Stimulated activated CD4-positive, alpha-beta T cell treated with anti-CD3 and anti-CD28 coated beads, Interleukin-1b, Interleukin-23, amount 100 ng/mL, for 4 hours (primary cell): ENCODE results near the gene SYT11.
"Not testable (repeated sequence)": the region's sequence is repeated elsewhere in the genome, so short reads cannot be mapped to it uniquely, and the experiment has no call there.

Experiments
- DNase-seq, 2 donors: peaks; one replicate each; pipeline ENCODE4 v3.0.0-alpha.2; 2020; ENCODE audit warnings: low read depth in 2 of 2

Gene SYT11

GRCh38 chr1:155859881-155860871, 809 bp downstream of the SYT11 start:
- DNase-seq: peak in 1 of 2 donors; percentile 17

- no peak for DNase-seq
Measured at GRCh38 chr1:155860970-155861510, 1.7 kb downstream of the SYT11 start.

GRCh38 chr1:155861896-155862295, 2.5 kb downstream of the SYT11 start:
- DNase-seq: no peak

GRCh38 chr1:155864393-155864792, 5.0 kb downstream of the SYT11 start:
- DNase-seq: no peak

- no peak for DNase-seq
Measured at GRCh38 chr1:155867766-155868165, 8.4 kb downstream of the SYT11 start.

- no peak for DNase-seq
Measured at GRCh38 chr1:155871390-155871789, 12.0 kb downstream of the SYT11 start.

GRCh38 chr1:155872527-155872926, 13.2 kb downstream of the SYT11 start:
- DNase-seq: no peak

GRCh38 chr1:155873860-155874259, 14.5 kb downstream of the SYT11 start:
- DNase-seq: no peak

- DNase-seq: no peak
Measured at GRCh38 chr1:155877945-155878344, 18.6 kb downstream of the SYT11 start.

GRCh38 chr1:155880251-155880650, 20.9 kb downstream of the SYT11 start:
- DNase-seq: no peak

GRCh38 chr1:155880950-155881349, 21.6 kb downstream of the SYT11 start:
- DNase-seq: no peak

- DNase-seq: no peak
Measured at GRCh38 chr1:155882235-155882634, 22.9 kb downstream of the SYT11 start.

- no peak for DNase-seq
Measured at GRCh38 chr1:155882766-155883165, 23.4 kb downstream of the SYT11 start.

GRCh38 chr1:155884031-155884960, 24.9 kb downstream of the SYT11 start:
- no peak for DNase-seq

GRCh38 chr1:155884982-155885381, 25.6 kb downstream of the SYT11 start:
- no peak for DNase-seq

- DNase-seq: no peak
Measured at GRCh38 chr1:155888481-155888880, 29.1 kb downstream of the SYT11 start.

GRCh38 chr1:155889566-155889965, 30.2 kb downstream of the SYT11 start:
- DNase-seq: no peak

- no peak for DNase-seq
Measured at GRCh38 chr1:155890251-155890650, 30.9 kb downstream of the SYT11 start.

GRCh38 chr1:155892796-155893195, 33.4 kb downstream of the SYT11 start:
- DNase-seq: no peak

- no peak for DNase-seq
Measured at GRCh38 chr1:155893389-155894142, 34.2 kb downstream of the SYT11 start.

GRCh38 chr1:155895617-155896016, 36.2 kb downstream of the SYT11 start:
- DNase-seq: not testable (repeated sequence)
